IPS-18a (cell line): ENCODE data around the gene NADSYN1.
A peak's percentile ranks its signal among the peaks of the same experiment; 100 is the strongest.
"Not testable (repeated sequence)": the region's sequence is repeated elsewhere in the genome, so short reads cannot be mapped to it uniquely, and the experiment has no call there.

ENCODE experiments used
- H3K27ac ChIP-seq: one replicate; pipeline ENCODE4 v1.5.1; 2013; ENCODE audit warnings: low read length
- H3K27me3 ChIP-seq: one replicate; pipeline ENCODE4 v1.6.1; 2013; ENCODE audit warnings: mild to moderate bottlenecking, low read length; ENCODE audit not compliant: control insufficient read depth, insufficient read depth
- H3K36me3 ChIP-seq: one replicate; pipeline ENCODE4 v1.6.1; 2013; ENCODE audit warnings: low read depth, low read length; ENCODE audit not compliant: control insufficient read depth
- H3K4me1 ChIP-seq: one replicate; pipeline ENCODE4 v1.6.1; 2013; ENCODE audit warnings: low read depth, low read length; ENCODE audit not compliant: control insufficient read depth
- H3K4me3 ChIP-seq: one replicate; pipeline ENCODE4 v1.5.1; 2013; ENCODE audit warnings: low read length
- H3K9ac ChIP-seq: one replicate; pipeline ENCODE4 v1.6.1; 2013; ENCODE audit warnings: mild to moderate bottlenecking, low read length, moderate library complexity
- H3K9me3 ChIP-seq: one replicate; pipeline ENCODE4 v1.6.1; 2013; ENCODE audit warnings: low read depth, low read length; ENCODE audit not compliant: control insufficient read depth

NADSYN1 gene

GRCh38 chr11:71453037-71453917, at the start of gene NADSYN1:
Gene NADSYN1, plus strand, starts transcription at chr11:71453203. Its CDS starts 94 bp downstream, at chr11:71453297.
- H3K27me3 ChIP-seq, result no peaks in the 10 kb centered on the region
- H3K36me3 ChIP-seq, result peaks cover 2% of the 10 kb centered on the region
- H3K9ac ChIP-seq, result peak within 1 kb of the TSS; percentile 58
- H3K27ac ChIP-seq, result no peak within 1 kb of the TSS
- peaks cover 17% of the 10 kb centered on the region for H3K4me1 ChIP-seq
- H3K4me3 ChIP-seq, result peak within 1 kb of the TSS; percentile 69
- no peaks in the 10 kb centered on the region for H3K9me3 ChIP-seq

GRCh38 chr11:71404209-71404608, 48.8 kb upstream of the NADSYN1 start:
- Histone ChIP-seq H3K9ac (no peak overlapping the region), H3K27ac (no peak overlapping the region), H3K9me3 (no peaks in the 10 kb centered on the region), H3K4me3 (no peak overlapping the region), H3K4me1 (no peaks in the 10 kb centered on the region), H3K36me3 (no peaks in the 10 kb centered on the region), H3K27me3 (no peaks in the 10 kb centered on the region)

- Histone ChIP-seq H3K36me3 (no peaks in the 10 kb centered on the region), H3K4me3 (no peak overlapping the region)
These were observed 46.3 kb upstream of the NADSYN1 start for GRCh38 chr11:71406681-71407080.

GRCh38 chr11:71407356-71407755, 45.6 kb upstream of the NADSYN1 start:
- Histone ChIP-seq H3K27ac (no peak overlapping the region), H3K9me3 (no peaks in the 10 kb centered on the region), H3K36me3 (no peaks in the 10 kb centered on the region), H3K4me1 (no peaks in the 10 kb centered on the region), H3K4me3 (no peak overlapping the region), H3K9ac (no peak overlapping the region), H3K27me3 (no peaks in the 10 kb centered on the region)

More at GRCh38 chr11:71406681-71407080, 46.3 kb upstream of the NADSYN1 start:
- H3K9ac ChIP-seq, result no peak overlapping the region
- no peaks in the 10 kb centered on the region for H3K4me1 ChIP-seq
- H3K27ac ChIP-seq, result no peak overlapping the region
- H3K9me3 ChIP-seq, result no peaks in the 10 kb centered on the region
- H3K27me3 ChIP-seq, result no peaks in the 10 kb centered on the region

- H3K27ac ChIP-seq, result no peak overlapping the region
- no peak overlapping the region for H3K4me3 ChIP-seq
- H3K36me3 ChIP-seq, result no peaks in the 10 kb centered on the region
- no peaks in the 10 kb centered on the region for H3K27me3 ChIP-seq
- H3K9ac ChIP-seq, result no peak overlapping the region
- H3K4me1 ChIP-seq, result no peaks in the 10 kb centered on the region
- no peaks in the 10 kb centered on the region for H3K9me3 ChIP-seq
These were observed 44.2 kb upstream of the NADSYN1 start for GRCh38 chr11:71408826-71409225.

GRCh38 chr11:71410363-71410966, 42.5 kb upstream of the NADSYN1 start:
- no peak overlapping the region for H3K27ac ChIP-seq
- H3K27me3 ChIP-seq, result no peaks in the 10 kb centered on the region
- no peaks in the 10 kb centered on the region for H3K4me1 ChIP-seq
- H3K36me3 ChIP-seq, result no peaks in the 10 kb centered on the region
- H3K4me3 ChIP-seq, result no peak overlapping the region
- H3K9ac ChIP-seq, result no peak overlapping the region
- H3K9me3 ChIP-seq, result no peaks in the 10 kb centered on the region

GRCh38 chr11:71414645-71415044, 38.4 kb upstream of the NADSYN1 start:
- no peaks in the 10 kb centered on the region for H3K4me1 ChIP-seq
- H3K9me3 ChIP-seq, result no peaks in the 10 kb centered on the region
- no peak overlapping the region for H3K27ac ChIP-seq
- no peak overlapping the region for H3K9ac ChIP-seq
- H3K36me3 ChIP-seq, result no peaks in the 10 kb centered on the region
- no peak overlapping the region for H3K4me3 ChIP-seq
- no peaks in the 10 kb centered on the region for H3K27me3 ChIP-seq

- Histone ChIP-seq H3K9me3 (no peaks in the 10 kb centered on the region), H3K4me1 (no peaks in the 10 kb centered on the region), H3K27me3 (no peaks in the 10 kb centered on the region), H3K9ac (no peak overlapping the region), H3K27ac (no peak overlapping the region), H3K4me3 (no peak overlapping the region), H3K36me3 (no peaks in the 10 kb centered on the region)
These were observed 34.4 kb upstream of the NADSYN1 start for GRCh38 chr11:71418643-71419042.

- Histone ChIP-seq H3K27ac (no peak overlapping the region), H3K4me3 (no peak overlapping the region), H3K27me3 (no peaks in the 10 kb centered on the region), H3K4me1 (no peaks in the 10 kb centered on the region), H3K9ac (no peak overlapping the region), H3K9me3 (no peaks in the 10 kb centered on the region), H3K36me3 (no peaks in the 10 kb centered on the region)
These were observed 32.4 kb upstream of the NADSYN1 start for GRCh38 chr11:71420455-71421241.

GRCh38 chr11:71421392-71421950, 31.5 kb upstream of the NADSYN1 start:
- H3K27me3 ChIP-seq, result no peaks in the 10 kb centered on the region
- H3K9me3 ChIP-seq, result no peaks in the 10 kb centered on the region
- H3K36me3 ChIP-seq, result no peaks in the 10 kb centered on the region
- H3K27ac ChIP-seq, result no peak overlapping the region
- no peak overlapping the region for H3K4me3 ChIP-seq
- H3K4me1 ChIP-seq, result no peaks in the 10 kb centered on the region
- H3K9ac ChIP-seq, result no peak overlapping the region

GRCh38 chr11:71422318-71422717, 30.7 kb upstream of the NADSYN1 start:
- not testable (repeated sequence) for H3K27me3 ChIP-seq, H3K9me3 ChIP-seq, H3K36me3 ChIP-seq, H3K9ac ChIP-seq, H3K4me3 ChIP-seq, H3K27ac ChIP-seq, H3K4me1 ChIP-seq
